HAP-1 (cell line): ENCODE results near the gene GOT2.
"Not testable (repeated sequence)": the region's sequence is repeated elsewhere in the genome, so short reads cannot be mapped to it uniquely, and the experiment has no call there.

ENCODE experiments used
- DNase-seq, 2 experiments: peaks; one replicate each; pipeline ENCODE4 v3.0.0-alpha.2; 2016 to 2020; ENCODE audit warnings: low spot score in 2 of 2
- H3K27me3 ChIP-seq: fragments of 250-450 bp; sonication (Bioruptor Pico); 2 replicates; pipeline ENCODE4 v1.5.1; 2020; ENCODE audit warnings: low read depth, mild to moderate bottlenecking, moderate library complexity
- H3K36me3 ChIP-seq: fragments of 250-450 bp; sonication (Bioruptor Pico); replicated peaks from 2 replicates; pipeline ENCODE4 v1.5.1; 2020; ENCODE audit warnings: mild to moderate bottlenecking
- H3K4me1 ChIP-seq: fragments of 250-450 bp; sonication (Bioruptor Pico); 2 replicates; pipeline ENCODE4 v1.5.1; 2020; ENCODE audit warnings: mild to moderate bottlenecking
- H3K4me3 ChIP-seq: fragments of 250-450 bp; sonication (Bioruptor Pico); 2 replicates; pipeline ENCODE4 v1.5.1; 2020; ENCODE audit warnings: mild to moderate bottlenecking, moderate library complexity
- H3K9me3 ChIP-seq: fragments of 250-450 bp; sonication (Bioruptor Pico); 2 replicates; pipeline ENCODE4 v1.5.1; 2020; ENCODE audit warnings: mild to moderate bottlenecking, moderate library complexity
- in situ Hi-C: fragments of 300-500 bp; cut with MboI; formaldehyde crosslinking; loops from 3 replicates; pipeline ENCODE4 v1.14.3; 2020; ENCODE audit warnings: low sequenced_read_pairs, inconsistent platforms, mixed read lengths

Gene GOT2

GRCh38 chr16:58692450-58692849 lies 41.7 kb downstream of the GOT2 start:
- in situ Hi-C loops, result no loop called here

GRCh38 chr16:58686985-58687706 lies 47.0 kb downstream of the GOT2 start:
- H3K36me3 ChIP-seq, in situ Hi-C loops, H3K4me3 ChIP-seq, DNase-seq, H3K9me3 ChIP-seq, H3K4me1 ChIP-seq, H3K27me3 ChIP-seq: not testable (repeated sequence)

More at GRCh38 chr16:58692450-58692849, 41.7 kb downstream of the GOT2 start:
- no peaks in the 10 kb centered on the region; the same call in 1 of the 2 replicates for H3K9me3 ChIP-seq
- H3K4me3 ChIP-seq, result no peak overlapping the region
- H3K4me1 ChIP-seq, result no peaks in the 10 kb centered on the region
- no peak for DNase-seq
- H3K27me3 ChIP-seq, result no peaks in the 10 kb centered on the region
- no peaks in the 10 kb centered on the region for H3K36me3 ChIP-seq

- Histone ChIP-seq H3K9me3 (no peaks in the 10 kb centered on the region), H3K36me3 (no peaks in the 10 kb centered on the region), H3K4me3 (peak overlapping the region; percentile 73), H3K27me3 (no peaks in the 10 kb centered on the region), H3K4me1 (peaks cover 6% of the 10 kb centered on the region)
- DNase-seq, result no peak
- in situ Hi-C loops, result no loop called here
Observed at GRCh38 chr16:58685084-58685449, 49.0 kb downstream of the GOT2 start.

- in situ Hi-C loops, result no loop called here
- peak; percentile 71 to 88 for DNase-seq
- peaks cover 6% of the 10 kb centered on the region for H3K4me1 ChIP-seq
- no peaks in the 10 kb centered on the region for H3K36me3 ChIP-seq
- peak within 1 kb of the TSS; percentile 73 for H3K4me3 ChIP-seq
- no peaks in the 10 kb centered on the region for H3K27me3 ChIP-seq
- H3K9me3 ChIP-seq, result no peaks in the 10 kb centered on the region
Observed at GRCh38 chr16:58684354-58685083, 49.6 kb downstream of the GOT2 start, which contains the start of gene SLC38A7. TSS of gene SLC38A7 (minus strand) at chr16:58684770. CDS start at chr16:58680126, 4,644 bp downstream.

GRCh38 chr16:58684001-58684353 lies 50.1 kb downstream of the GOT2 start:
- no peak for DNase-seq
- in situ Hi-C loops, result no loop called here
- H3K4me1 ChIP-seq, result peaks cover 6% of the 10 kb centered on the region
- H3K9me3 ChIP-seq, result no peaks in the 10 kb centered on the region
- no peaks in the 10 kb centered on the region for H3K27me3 ChIP-seq
- H3K4me3 ChIP-seq, result peak overlapping the region; percentile 73
- H3K36me3 ChIP-seq, result no peaks in the 10 kb centered on the region

GRCh38 chr16:58679763-58680162 lies 54.4 kb downstream of the GOT2 start:
- DNase-seq, result no peak
- Histone ChIP-seq H3K4me3 (no peak overlapping the region), H3K27me3 (no peaks in the 10 kb centered on the region), H3K9me3 (no peaks in the 10 kb centered on the region), H3K36me3 (no peaks in the 10 kb centered on the region; the same call in 1 of the 2 replicates), H3K4me1 (peaks cover 6% of the 10 kb centered on the region)
- in situ Hi-C loops, result no loop called here

GRCh38 chr16:58678716-58679115 lies 55.4 kb downstream of the GOT2 start:
- in situ Hi-C loops, result no loop called here
- DNase-seq, result no peak
- H3K36me3 ChIP-seq, result no peaks in the 10 kb centered on the region; the same call in 1 of the 2 replicates

GRCh38 chr16:58678269-58678668 lies 55.8 kb downstream of the GOT2 start:
- no peaks in the 10 kb centered on the region; the same call in 1 of the 2 replicates for H3K36me3 ChIP-seq
- H3K9me3 ChIP-seq, result no peaks in the 10 kb centered on the region
- H3K4me1 ChIP-seq, result no peaks in the 10 kb centered on the region
- DNase-seq, result no peak
- no peaks in the 10 kb centered on the region for H3K27me3 ChIP-seq
- H3K4me3 ChIP-seq, result no peak overlapping the region
- in situ Hi-C loops, result no loop called here

More at GRCh38 chr16:58678716-58679115, 55.4 kb downstream of the GOT2 start:
- no peaks in the 10 kb centered on the region for H3K9me3 ChIP-seq
- H3K27me3 ChIP-seq, result no peaks in the 10 kb centered on the region
- no peak overlapping the region for H3K4me3 ChIP-seq
- peaks cover 2% of the 10 kb centered on the region for H3K4me1 ChIP-seq

GRCh38 chr16:58670946-58671583 lies 63.1 kb downstream of the GOT2 start:
- in situ Hi-C loops, result no loop called here
- no peaks in the 10 kb centered on the region; the same call in 1 of the 2 replicates for H3K36me3 ChIP-seq

GRCh38 chr16:58670177-58670576 lies 63.9 kb downstream of the GOT2 start:
- Histone ChIP-seq H3K4me1 (no peaks in the 10 kb centered on the region), H3K9me3 (no peaks in the 10 kb centered on the region), H3K4me3 (no peak overlapping the region), H3K36me3 (no peaks in the 10 kb centered on the region; the same call in 1 of the 2 replicates), H3K27me3 (no peaks in the 10 kb centered on the region)
- DNase-seq, result no peak
- in situ Hi-C loops, result no loop called here

More at GRCh38 chr16:58670946-58671583, 63.1 kb downstream of the GOT2 start:
- no peak for DNase-seq
- Histone ChIP-seq H3K4me1 (no peaks in the 10 kb centered on the region), H3K27me3 (no peaks in the 10 kb centered on the region), H3K4me3 (no peak overlapping the region), H3K9me3 (no peaks in the 10 kb centered on the region)

GRCh38 chr16:58665200-58665599 lies 68.9 kb downstream of the GOT2 start:
- Histone ChIP-seq H3K27me3 (no peaks in the 10 kb centered on the region), H3K9me3 (no peaks in the 10 kb centered on the region), H3K4me1 (no peaks in the 10 kb centered on the region), H3K36me3 (no peaks in the 10 kb centered on the region), H3K4me3 (no peak overlapping the region)
- no peak for DNase-seq
- in situ Hi-C loops, result no loop called here

- Histone ChIP-seq H3K9me3 (no peaks in the 10 kb centered on the region), H3K27me3 (no peaks in the 10 kb centered on the region), H3K4me3 (no peak overlapping the region), H3K4me1 (no peaks in the 10 kb centered on the region), H3K36me3 (no peaks in the 10 kb centered on the region)
- in situ Hi-C loops, result no loop called here
- DNase-seq, result peak; percentile 57 to 81
Observed at GRCh38 chr16:58661199-58661830, 72.8 kb downstream of the GOT2 start.

GRCh38 chr16:58659911-58660310 lies 74.2 kb downstream of the GOT2 start:
- H3K27me3 ChIP-seq, H3K9me3 ChIP-seq, H3K36me3 ChIP-seq, H3K4me3 ChIP-seq, in situ Hi-C loops, DNase-seq, H3K4me1 ChIP-seq: not testable (repeated sequence)
